Neuron (in vitro differentiated cells): Measurements from ENCODE around the gene CAMTA1.

Experiments used
- H2AFZ ChIP-seq: one replicate; pipeline ENCODE4 v1.6.1; 2013; ENCODE audit warnings: low read depth, mild to moderate bottlenecking, inconsistent platforms, low read length, moderate library complexity
- H3K27me3 ChIP-seq: one replicate; pipeline ENCODE4 v1.6.1; 2013; ENCODE audit warnings: low read length; ENCODE audit not compliant: insufficient read depth
- H3K36me3 ChIP-seq: one replicate; pipeline ENCODE4 v1.6.1; 2013; ENCODE audit warnings: low read length; ENCODE audit not compliant: insufficient read depth
- H3K4me1 ChIP-seq: one replicate; pipeline ENCODE4 v1.6.1; 2013; ENCODE audit warnings: low read length; ENCODE audit not compliant: insufficient read depth
- H3K4me3 ChIP-seq: 2 replicates; pipeline ENCODE4 v1.5.1; 2013; ENCODE audit warnings: mild to moderate bottlenecking, low read length, moderate library complexity
- H3K9me3 ChIP-seq: one replicate; pipeline ENCODE4 v1.6.1; 2013; ENCODE audit warnings: low read length

Gene CAMTA1

GRCh38 chr1:6975331-6976043 lies 190.2 kb downstream of the CAMTA1 start:
- peaks cover 7% of the 10 kb centered on the region for H3K27me3 ChIP-seq
- H3K36me3 ChIP-seq: no peaks in the 10 kb centered on the region
- no peak overlapping the region for H3K4me3 ChIP-seq
- no peak overlapping the region for H2AFZ ChIP-seq
- peaks cover 5% of the 10 kb centered on the region for H3K9me3 ChIP-seq
- no peaks in the 10 kb centered on the region for H3K4me1 ChIP-seq

GRCh38 chr1:6976044-6976375 lies 190.8 kb downstream of the CAMTA1 start:
- no peaks in the 10 kb centered on the region for H3K36me3 ChIP-seq
- no peaks in the 10 kb centered on the region for H3K4me1 ChIP-seq
- no peak overlapping the region for H2AFZ ChIP-seq
- H3K27me3 ChIP-seq: peaks cover 5% of the 10 kb centered on the region
- H3K4me3 ChIP-seq: no peak overlapping the region
- H3K9me3 ChIP-seq: peaks cover 5% of the 10 kb centered on the region

GRCh38 chr1:6979003-6979613 lies 193.9 kb downstream of the CAMTA1 start:
- Histone ChIP-seq H2AFZ (no peak overlapping the region), H3K4me3 (no peak overlapping the region), H3K27me3 (no peaks in the 10 kb centered on the region), H3K9me3 (peaks cover 5% of the 10 kb centered on the region), H3K4me1 (no peaks in the 10 kb centered on the region), H3K36me3 (no peaks in the 10 kb centered on the region)

GRCh38 chr1:6981595-6981994 lies 196.3 kb downstream of the CAMTA1 start:
- H3K36me3 ChIP-seq: no peaks in the 10 kb centered on the region
- H3K4me1 ChIP-seq: no peaks in the 10 kb centered on the region
- peaks cover under 1% of the 10 kb centered on the region for H3K9me3 ChIP-seq
- H3K4me3 ChIP-seq: no peak overlapping the region
- no peaks in the 10 kb centered on the region for H3K27me3 ChIP-seq
- H2AFZ ChIP-seq: no peak overlapping the region

GRCh38 chr1:6982443-6982842 lies 197.2 kb downstream of the CAMTA1 start:
- Histone ChIP-seq H3K36me3 (no peaks in the 10 kb centered on the region), H3K4me3 (no peak overlapping the region), H2AFZ (no peak overlapping the region), H3K9me3 (no peaks in the 10 kb centered on the region), H3K4me1 (no peaks in the 10 kb centered on the region), H3K27me3 (no peaks in the 10 kb centered on the region)

GRCh38 chr1:6982860-6983259 lies 197.6 kb downstream of the CAMTA1 start:
- Histone ChIP-seq H3K36me3 (no peaks in the 10 kb centered on the region), H3K9me3 (no peaks in the 10 kb centered on the region), H3K4me1 (no peaks in the 10 kb centered on the region), H3K27me3 (no peaks in the 10 kb centered on the region), H2AFZ (no peak overlapping the region), H3K4me3 (no peak overlapping the region)

- Histone ChIP-seq H3K36me3 (no peaks in the 10 kb centered on the region), H2AFZ (no peak overlapping the region), H3K4me3 (no peak overlapping the region), H3K27me3 (no peaks in the 10 kb centered on the region), H3K9me3 (no peaks in the 10 kb centered on the region), H3K4me1 (peaks cover 5% of the 10 kb centered on the region)
Measured at GRCh38 chr1:6984536-6984935, 199.3 kb downstream of the CAMTA1 start.

GRCh38 chr1:6984986-6985385 lies 199.7 kb downstream of the CAMTA1 start:
- Histone ChIP-seq H3K4me3 (no peak overlapping the region), H3K36me3 (no peaks in the 10 kb centered on the region)

GRCh38 chr1:6985549-6986276 lies 200.5 kb downstream of the CAMTA1 start:
- no peaks in the 10 kb centered on the region for H3K9me3 ChIP-seq
- no peak overlapping the region for H3K4me3 ChIP-seq
- H3K36me3 ChIP-seq: no peaks in the 10 kb centered on the region
- H3K27me3 ChIP-seq: no peaks in the 10 kb centered on the region
- H2AFZ ChIP-seq: no peak overlapping the region
- peaks cover 11% of the 10 kb centered on the region for H3K4me1 ChIP-seq

More at GRCh38 chr1:6984986-6985385, 199.7 kb downstream of the CAMTA1 start:
- Histone ChIP-seq H2AFZ (no peak overlapping the region), H3K4me1 (peaks cover 9% of the 10 kb centered on the region), H3K9me3 (no peaks in the 10 kb centered on the region), H3K27me3 (no peaks in the 10 kb centered on the region)

GRCh38 chr1:6986281-6986680 lies 201.0 kb downstream of the CAMTA1 start:
- no peaks in the 10 kb centered on the region for H3K27me3 ChIP-seq

GRCh38 chr1:6987940-6988339 lies 202.7 kb downstream of the CAMTA1 start:
- Histone ChIP-seq H3K9me3 (no peaks in the 10 kb centered on the region), H3K4me1 (peaks cover 11% of the 10 kb centered on the region), H3K36me3 (no peaks in the 10 kb centered on the region), H3K4me3 (no peak overlapping the region), H3K27me3 (no peaks in the 10 kb centered on the region), H2AFZ (no peak overlapping the region)

More at GRCh38 chr1:6986281-6986680, 201.0 kb downstream of the CAMTA1 start:
- H3K9me3 ChIP-seq: no peaks in the 10 kb centered on the region
- peaks cover 11% of the 10 kb centered on the region for H3K4me1 ChIP-seq
- no peaks in the 10 kb centered on the region for H3K36me3 ChIP-seq
- no peak overlapping the region for H2AFZ ChIP-seq
- no peak overlapping the region for H3K4me3 ChIP-seq

- H3K9me3 ChIP-seq: no peaks in the 10 kb centered on the region
- no peak overlapping the region for H3K4me3 ChIP-seq
- no peak overlapping the region for H2AFZ ChIP-seq
- no peaks in the 10 kb centered on the region for H3K27me3 ChIP-seq
- H3K4me1 ChIP-seq: peaks cover 11% of the 10 kb centered on the region
- H3K36me3 ChIP-seq: no peaks in the 10 kb centered on the region
Measured at GRCh38 chr1:6988796-6989195, 203.5 kb downstream of the CAMTA1 start.
